SK-N-SH (cell line): ENCODE data around the gene RGS10.
"Not testable (repeated sequence)": the region's sequence is repeated elsewhere in the genome, so short reads cannot be mapped to it uniquely, and the experiment has no call there.

ENCODE experiments used
- EP300 ChIP-seq, 2 experiments: IDR thresholded peaks; 2 replicates each; pipeline versions ENCODE4 v1.4.0 to v1.6.1; 2012; ENCODE audit warnings: borderline replicate concordance in 1 of 2, low read depth in 1 of 2, low read length in 1 of 2
- EZH2phosphoT487 ChIP-seq: fragments of 200-600 bp; sonication (generic); IDR thresholded peaks from 2 replicates; pipeline ENCODE4 v1.6.1; 2017; ENCODE audit warnings: low read depth, mixed run types, mild to moderate bottlenecking, antibody characterized with exemption, moderate library complexity, borderline replicate concordance
- FOSL2 ChIP-seq: IDR thresholded peaks from 2 replicates; pipeline ENCODE4 v1.4.0; 2012; ENCODE audit warnings: low read depth, mild to moderate bottlenecking, moderate library complexity, borderline replicate concordance
- FOXJ3 ChIP-seq: sonication (generic); formaldehyde crosslinking; IDR thresholded peaks from 2 replicates; pipeline ENCODE4 v1.5.1; 2020; ENCODE audit warnings: mild to moderate bottlenecking, missing genetic modification reagents
- GABPA ChIP-seq: IDR thresholded peaks from 2 replicates; pipeline ENCODE4 v1.4.0; 2012; ENCODE audit warnings: low read depth, mild to moderate bottlenecking
- MAX ChIP-seq: IDR thresholded peaks from 2 replicates; pipeline ENCODE4 v1.4.0; 2012; ENCODE audit warnings: low read depth
- POLR2AphosphoS5 ChIP-seq: IDR thresholded peaks from 2 replicates; pipeline ENCODE4 v1.6.1; 2012; ENCODE audit warnings: low read depth, low read length
- RAD21 ChIP-seq: IDR thresholded peaks from 2 replicates; pipeline ENCODE4 v1.6.1; 2012; ENCODE audit warnings: mild to moderate bottlenecking, low read length
- USF1 ChIP-seq: IDR thresholded peaks from 2 replicates; pipeline ENCODE4 v1.4.0; 2012; ENCODE audit warnings: low read depth, borderline replicate concordance
- TF ChIP-seq, protein P1 (sequence below): fragments of 200-600 bp; sonication (generic); IDR thresholded peaks from 2 replicates; pipeline ENCODE4 v1.6.1; 2017; ENCODE audit warnings: antibody characterized with exemption, mild to moderate bottlenecking, moderate library complexity

DNA sequence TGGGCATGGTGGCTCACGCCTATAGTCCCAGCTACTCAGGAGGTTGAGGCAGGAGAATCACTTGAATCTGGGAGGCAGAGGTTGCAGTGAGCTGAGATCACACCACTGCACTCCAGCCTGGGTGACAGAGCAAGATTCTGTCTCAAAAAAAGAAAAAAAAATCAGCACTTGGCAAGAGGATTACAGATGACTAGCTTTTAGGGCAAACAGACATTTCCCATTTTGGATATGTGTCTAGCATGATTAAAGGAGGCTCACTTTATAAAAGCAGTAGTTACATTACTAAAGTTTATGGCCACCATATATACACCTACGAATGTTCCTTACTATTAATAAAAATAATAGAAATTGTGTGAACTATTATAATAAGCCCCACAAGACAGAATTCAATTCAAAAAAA, 13.6 kb upstream of the RGS10 start:
- TF ChIP-seq USF1; FOSL2; POLR2AphosphoS5; MAX; EZH2phosphoT487; RAD21; EP300 (IDR thresholded peaks at IDR 0.05; ENCODE audit: borderline replicate concordance in 1 of 2, low read depth in 1 of 2, low read length in 1 of 2); GABPA; FOXJ3: not testable (repeated sequence)
- TF ChIP-seq, protein P1, sequence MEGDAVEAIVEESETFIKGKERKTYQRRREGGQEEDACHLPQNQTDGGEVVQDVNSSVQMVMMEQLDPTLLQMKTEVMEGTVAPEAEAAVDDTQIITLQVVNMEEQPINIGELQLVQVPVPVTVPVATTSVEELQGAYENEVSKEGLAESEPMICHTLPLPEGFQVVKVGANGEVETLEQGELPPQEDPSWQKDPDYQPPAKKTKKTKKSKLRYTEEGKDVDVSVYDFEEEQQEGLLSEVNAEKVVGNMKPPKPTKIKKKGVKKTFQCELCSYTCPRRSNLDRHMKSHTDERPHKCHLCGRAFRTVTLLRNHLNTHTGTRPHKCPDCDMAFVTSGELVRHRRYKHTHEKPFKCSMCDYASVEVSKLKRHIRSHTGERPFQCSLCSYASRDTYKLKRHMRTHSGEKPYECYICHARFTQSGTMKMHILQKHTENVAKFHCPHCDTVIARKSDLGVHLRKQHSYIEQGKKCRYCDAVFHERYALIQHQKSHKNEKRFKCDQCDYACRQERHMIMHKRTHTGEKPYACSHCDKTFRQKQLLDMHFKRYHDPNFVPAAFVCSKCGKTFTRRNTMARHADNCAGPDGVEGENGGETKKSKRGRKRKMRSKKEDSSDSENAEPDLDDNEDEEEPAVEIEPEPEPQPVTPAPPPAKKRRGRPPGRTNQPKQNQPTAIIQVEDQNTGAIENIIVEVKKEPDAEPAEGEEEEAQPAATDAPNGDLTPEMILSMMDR = not testable (repeated sequence)
